AG08395 (cell line): ENCODE measurements around the gene CHRM3.
"Not testable (repeated sequence)": the region's sequence is repeated elsewhere in the genome, so short reads cannot be mapped to it uniquely, and the experiment has no call there.

Experiments
- DNase-seq: peaks from one replicate; pipeline ENCODE4 v3.0.0; 2012; ENCODE audit warnings: mixed read lengths, low spot score

Gene CHRM3

GRCh38 chr1:239386453-239387303, at the start of gene CHRM3:
CHRM3 (plus strand) TSS chr1:239386568; CDS start chr1:239907452, 520,884 bp downstream.
- DNase-seq: no peak

- no peak for DNase-seq
These were observed 48.5 kb upstream of the CHRM3 start for GRCh38 chr1:239337799-239338430.

DNA sequence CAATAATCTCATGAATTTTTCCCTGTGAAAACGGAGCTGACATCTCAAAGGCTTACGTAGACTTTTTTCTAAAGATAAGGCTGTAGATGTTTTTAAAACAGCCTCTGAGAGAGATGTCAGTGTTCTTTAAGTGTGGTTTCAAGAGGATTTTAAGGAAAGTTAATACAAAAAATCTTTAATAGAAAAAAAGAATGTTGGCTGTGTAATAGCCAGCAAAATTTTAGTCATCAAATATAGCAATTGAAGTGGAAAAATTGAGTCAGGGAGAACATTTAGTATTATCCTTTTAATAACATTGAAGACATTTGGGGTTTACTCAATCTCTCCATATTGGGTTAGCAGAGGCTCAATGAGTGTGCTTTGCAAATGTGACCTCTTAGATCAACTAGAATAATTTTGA, 38.6 kb upstream of the CHRM3 start:
- DNase-seq: no peak

DNA sequence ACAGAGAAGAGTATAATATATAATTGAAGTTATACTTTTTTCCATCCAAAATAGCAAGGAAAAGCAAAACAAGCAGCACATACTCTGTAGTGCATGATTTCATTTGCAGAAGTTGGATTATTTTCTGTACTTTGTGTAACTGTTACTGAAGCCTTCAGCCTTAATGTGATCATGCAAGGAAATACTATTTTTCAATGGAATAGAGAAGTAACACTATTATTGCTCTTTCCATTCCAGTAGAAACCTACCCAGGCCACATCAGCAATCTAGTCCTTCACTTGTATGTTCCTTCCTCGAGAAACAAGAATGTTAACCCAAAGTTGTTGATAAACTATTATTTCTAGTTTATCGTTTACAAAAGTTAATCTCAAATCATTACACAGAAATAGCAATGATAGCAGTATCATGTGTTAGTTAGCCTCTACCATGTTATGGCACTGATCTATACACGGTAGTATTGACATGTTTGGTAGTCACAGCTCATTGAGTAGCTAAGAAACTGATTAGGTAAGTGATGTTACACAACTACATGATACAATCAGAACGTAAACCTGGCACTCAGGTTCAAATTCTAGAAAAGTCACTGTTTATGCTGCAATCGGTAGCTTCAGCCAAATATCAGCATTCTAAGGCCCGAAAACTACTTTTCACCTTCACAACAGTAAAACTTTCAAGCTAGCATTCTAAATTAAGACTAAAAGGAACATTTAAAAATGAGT, 37.6 kb upstream of the CHRM3 start:
- no peak for DNase-seq

- DNase-seq: no peak
These were observed 36.7 kb upstream of the CHRM3 start for GRCh38 chr1:239349699-239350098.

DNA sequence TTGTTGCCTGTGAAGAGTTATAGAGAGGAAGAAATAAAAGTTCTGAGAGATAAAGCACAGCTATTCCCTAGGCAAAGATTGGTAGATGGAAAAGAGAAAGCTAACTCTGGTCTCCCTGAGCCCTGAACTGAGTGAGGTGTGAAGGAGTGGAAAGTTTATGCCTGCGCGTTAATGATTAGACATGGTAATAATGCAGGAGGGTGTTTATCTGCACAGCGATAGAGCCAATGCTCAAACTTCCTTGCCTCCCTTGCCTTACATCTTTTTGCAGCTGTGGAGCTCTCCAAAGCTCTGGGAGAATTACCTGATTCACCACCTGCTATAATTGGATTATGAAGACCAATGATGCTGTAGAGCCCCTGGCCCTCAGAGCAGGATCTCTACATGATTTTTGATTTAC, 32.8 kb upstream of the CHRM3 start:
- DNase-seq: no peak

DNA sequence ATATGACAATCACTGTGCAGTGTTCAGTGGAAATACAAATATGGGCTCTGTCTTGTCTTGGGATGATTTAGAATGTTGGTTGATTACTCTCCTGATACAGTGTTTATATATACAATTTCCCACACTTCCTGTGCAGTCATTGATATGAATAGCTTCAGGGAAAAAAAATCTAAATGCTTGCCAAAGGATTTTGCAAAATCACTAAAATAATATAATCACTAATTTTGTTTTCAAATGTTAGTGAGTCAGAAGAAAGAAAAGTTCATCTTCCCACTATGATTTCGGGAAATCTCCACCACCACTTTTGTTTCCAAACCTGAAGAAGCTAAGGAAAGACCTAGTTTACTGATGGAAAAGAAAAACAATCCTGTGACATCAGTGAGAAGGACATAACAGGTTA, 32.1 kb upstream of the CHRM3 start:
- no peak for DNase-seq

DNA sequence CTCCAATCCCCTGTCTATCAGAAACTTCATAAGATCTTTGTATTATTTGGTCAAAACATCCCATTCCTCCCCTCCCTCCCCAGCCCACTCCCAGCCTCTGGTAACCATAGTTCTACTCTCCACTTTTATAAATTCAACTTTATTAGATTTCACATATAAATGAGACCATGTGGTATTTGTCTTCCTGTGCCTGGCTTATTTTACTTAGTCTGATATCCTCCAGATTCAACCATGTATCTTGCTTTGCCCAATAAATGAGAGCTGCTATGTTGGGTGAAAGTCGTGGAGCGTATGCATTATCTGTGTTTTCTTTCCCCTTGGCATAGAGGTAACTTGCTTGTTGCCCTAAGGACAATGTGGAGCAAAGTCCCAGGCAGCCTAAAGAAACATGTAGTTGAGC, 28.5 kb upstream of the CHRM3 start:
- DNase-seq: no peak

GRCh38 chr1:239361403-239361802, 25.0 kb upstream of the CHRM3 start:
- peak; percentile 22 for DNase-seq

- DNase-seq: no peak
These were observed 22.4 kb upstream of the CHRM3 start for GRCh38 chr1:239363930-239364329.

GRCh38 chr1:239367196-239367810, 19.1 kb upstream of the CHRM3 start:
- DNase-seq: no peak

DNA sequence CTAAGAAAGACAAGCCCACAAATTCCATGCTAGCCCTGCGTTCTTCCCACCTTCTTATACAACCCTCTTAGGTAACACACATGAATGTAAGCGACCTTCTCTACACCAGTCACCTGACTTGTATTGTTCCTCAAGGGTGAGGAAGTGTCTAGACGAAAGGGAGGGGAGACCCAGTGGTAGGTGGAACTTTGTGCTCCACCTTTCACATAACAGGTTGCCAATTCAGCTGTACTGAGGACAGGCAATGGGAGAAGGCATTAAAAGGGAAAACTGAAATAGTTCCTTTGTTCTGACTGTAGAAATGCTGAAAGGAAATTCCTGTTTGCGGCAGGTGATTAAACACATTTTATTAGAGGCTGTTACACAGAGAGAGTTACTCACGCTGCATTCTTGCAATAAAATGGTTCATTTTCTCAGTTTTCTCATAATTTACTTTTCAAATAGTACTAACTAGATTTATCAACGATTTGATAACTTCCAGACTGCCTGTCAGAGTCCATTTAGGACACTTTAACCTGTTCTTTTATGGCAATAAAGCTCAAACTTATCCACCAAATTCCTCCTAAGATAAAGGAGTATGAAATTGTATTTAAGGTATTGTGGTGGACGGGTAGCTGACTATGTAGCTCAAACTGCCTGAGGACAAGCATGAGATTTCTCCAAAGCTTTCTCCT, 17.8 kb upstream of the CHRM3 start:
- DNase-seq: no peak

DNA sequence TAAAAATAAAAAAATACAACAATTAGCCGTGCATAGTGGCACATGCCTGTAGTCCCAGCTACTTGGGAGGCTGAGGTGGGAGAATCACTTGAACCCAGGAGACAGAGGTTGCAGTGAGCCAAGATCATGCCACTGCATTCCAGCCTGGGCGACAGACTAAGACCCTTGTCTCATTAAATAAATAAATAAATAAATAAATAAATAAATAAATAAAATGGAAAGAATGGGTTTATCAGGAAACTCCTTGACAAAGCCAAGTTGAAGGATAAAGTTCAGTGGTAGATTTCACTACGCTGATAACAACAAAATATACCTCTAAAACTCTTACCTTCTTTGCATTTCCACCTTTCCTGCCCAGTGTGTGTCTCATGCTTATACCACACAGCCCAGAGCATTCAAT, 15.5 kb upstream of the CHRM3 start:
- not testable (repeated sequence) for DNase-seq

DNA sequence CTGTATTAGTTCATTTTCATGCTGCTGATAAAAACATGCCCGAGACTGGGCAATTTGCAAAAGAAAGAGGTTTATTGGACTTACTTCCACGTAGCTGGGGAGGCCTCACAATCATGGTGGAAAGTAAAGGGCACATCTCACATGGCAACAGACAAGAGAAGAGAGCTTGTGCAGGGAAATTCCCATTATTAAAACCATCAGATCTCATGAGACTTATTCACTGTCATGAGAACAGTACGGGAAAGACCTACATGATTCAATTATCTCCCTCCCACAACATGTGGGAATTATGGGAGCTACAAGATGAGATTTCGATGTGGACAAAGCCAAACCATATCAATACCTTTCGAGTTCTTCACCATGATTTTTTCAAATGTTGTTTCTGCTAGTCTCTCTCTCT, 3.7 kb upstream of the CHRM3 start:
- DNase-seq: no peak

DNA sequence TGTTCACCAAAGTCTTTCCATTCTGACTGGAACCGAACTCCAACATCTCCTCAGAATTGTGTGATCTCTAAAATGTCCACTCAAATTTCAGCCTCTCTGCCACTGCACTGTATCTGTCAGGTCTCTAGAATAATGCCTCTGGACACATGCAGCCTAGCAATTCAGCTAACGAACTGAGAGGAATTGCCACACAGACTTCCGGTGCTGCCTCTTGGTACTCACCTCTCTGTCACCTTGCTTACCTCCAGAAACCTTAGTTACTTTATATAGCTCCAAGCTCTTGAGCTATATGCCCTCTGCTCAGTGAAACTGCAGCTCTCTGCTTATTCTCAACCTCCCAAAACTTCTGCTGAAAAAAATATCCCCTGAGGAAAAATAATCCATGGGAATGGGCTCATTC, 2.7 kb upstream of the CHRM3 start:
- no peak for DNase-seq

DNA sequence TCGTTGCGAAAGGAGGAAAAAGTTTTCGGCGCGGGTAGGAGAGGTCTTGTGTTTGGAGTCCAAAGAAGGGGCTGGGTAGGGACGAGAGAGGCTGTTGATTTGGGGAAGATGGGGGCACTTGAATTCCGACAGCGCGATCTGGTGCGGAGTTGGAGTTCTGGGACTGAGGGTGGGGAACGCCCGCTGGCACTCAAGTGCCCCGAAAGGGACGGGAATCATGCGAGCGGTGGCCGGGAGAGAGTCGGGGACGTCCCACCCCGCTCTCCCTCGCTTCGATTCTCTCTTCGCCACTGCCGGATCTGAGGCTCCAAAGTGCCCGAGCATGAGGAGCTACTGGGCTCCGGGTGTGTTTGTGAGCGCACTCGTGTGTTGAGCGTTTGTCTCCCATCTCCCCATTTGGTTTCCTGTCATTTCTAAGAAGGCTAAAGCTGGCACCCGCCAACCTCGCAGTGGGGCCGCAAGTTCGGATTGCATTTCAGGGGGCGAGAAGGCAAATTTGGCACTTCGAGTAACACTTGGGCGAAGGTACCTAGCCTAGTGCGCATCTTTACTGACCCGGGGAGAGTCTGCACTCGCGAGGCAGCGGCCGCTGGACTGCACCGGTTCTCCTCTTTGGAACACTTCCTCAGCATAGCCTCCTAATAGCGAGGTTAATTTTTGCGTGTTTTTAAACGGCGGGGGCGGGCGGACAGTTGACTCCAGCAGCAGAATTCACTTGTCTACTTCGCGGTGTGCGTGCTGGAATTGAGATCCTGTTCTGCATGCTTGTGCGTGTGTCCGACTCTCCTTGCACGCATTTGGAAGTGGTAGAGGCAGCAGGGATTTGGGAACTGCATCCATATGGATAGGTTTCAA, 1.2 kb downstream of the CHRM3 start:
- DNase-seq: no peak

GRCh38 chr1:239388159-239388485, 1.8 kb downstream of the CHRM3 start:
- DNase-seq: no peak

GRCh38 chr1:239388578-239388977, 2.2 kb downstream of the CHRM3 start:
- DNase-seq: no peak

DNA sequence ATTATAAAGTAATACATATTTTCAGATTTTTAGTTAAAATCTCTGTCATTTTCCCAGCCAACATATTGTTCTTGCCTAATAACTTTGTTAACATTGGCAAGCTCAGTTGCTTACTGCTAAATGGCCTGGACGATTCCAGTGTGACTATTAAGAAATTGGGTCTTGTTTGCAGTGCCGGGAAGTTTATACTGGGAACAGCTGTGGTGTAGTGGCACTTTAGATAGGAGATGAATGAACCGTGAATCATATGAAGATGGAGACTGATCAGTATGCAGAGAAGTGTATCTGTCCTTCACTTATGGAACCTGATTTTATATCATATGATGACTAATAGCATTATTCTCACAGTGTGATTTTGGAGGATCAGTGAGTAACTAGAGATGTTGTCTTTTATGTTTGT, 3.3 kb downstream of the CHRM3 start:
- DNase-seq: no peak

- no peak for DNase-seq
These were observed 5.9 kb downstream of the CHRM3 start for GRCh38 chr1:239392271-239392670.

GRCh38 chr1:239394107-239394506, 7.7 kb downstream of the CHRM3 start:
- no peak for DNase-seq
